Pancreas (tissue), 10 donors: ENCODE data around the gene PBRM1. TPM values are rescaled to one million over a fixed set of nuclear protein-coding genes. Genes with fewer than 3 reads are reported as not detected.
"Not testable (repeated sequence)": the region's sequence is repeated elsewhere in the genome, so short reads cannot be mapped to it uniquely, and the experiment has no call there.

Source experiments
- ATAC-seq, 4 donors: fragments of 200-7000 bp; cut with Tn5 transposase; one replicate each; pipeline versions ENCODE4 v1.8.0 to v1.9.1; 2020; ENCODE audit warnings: mild to moderate bottlenecking in 4 of 4, moderate library complexity in 4 of 4
- DNase-seq, 6 donors: peaks; one replicate each; pipeline ENCODE4 v3.0.0-alpha.2; 2020
- FAIRE-seq: peaks from 2 replicates; lab custom pipeline; 2012; peaks lifted over from hg19 to GRCh38; lab: Jason Lieb, UNC
- H3K27ac ChIP-seq, 4 donors: fragments of 200-600 bp; sonication (generic); 1 replicate in 3 of 4; 2 replicates in 1 of 4; pipeline versions ENCODE4 v1.5.0 to v1.8.0; 2020
- H3K27me3 ChIP-seq, 4 donors: fragments of 200-600 bp; one replicate each; pipeline ENCODE4 v1.8.0; 2021
- H3K36me3 ChIP-seq, 3 donors: fragments of 200-600 bp; sonication (generic) in 1 of 3; one replicate each; pipeline versions ENCODE4 v1.5.0 to v1.8.0; 2020 to 2021
- H3K4me1 ChIP-seq, 3 donors: fragments of 200-600 bp; one replicate each; pipeline ENCODE4 v1.8.0; 2021
- H3K4me3 ChIP-seq, 4 donors: fragments of 200-600 bp; sonication (generic) in 2 of 4; one replicate each; pipeline versions ENCODE4 v1.5.0 to v1.8.0; 2020 to 2021
- H3K9me3 ChIP-seq, 4 donors: fragments of 200-600 bp; one replicate each; pipeline ENCODE4 v1.8.0; 2021
- CTCF ChIP-seq, 4 donors: fragments of 200-600 bp; sonication (generic) in 3 of 4; IDR thresholded peaks; one replicate each; pipeline versions ENCODE4 v1.5.0 to v1.8.0; 2021; ENCODE audit warnings: antibody characterized with exemption in 4 of 4
- WGBS, 2 donors: extraction: QIAGEN DNeasy Blood & Tissue Kit; methylation state at CpG; one replicate each; pipeline ENCODE4 v1.1.7; 2013; 5-methylcytosine and 5-hydroxymethylcytosine counted together
- intact Hi-C, 3 donors: fragments of 100-400 bp; cut with DNase I; formaldehyde crosslinking; loops; one replicate each; pipeline versions ENCODE4 v1.11.1 to v1.14.2; 2022
- polyA plus RNA-seq, 2 donors: library from polyadenylated mRNA; stranded (reverse); fragments of 200-250 nt; gene quantifications; one replicate each; pipeline ENCODE4 v1.2.3, GENCODE V29; 2013
- total RNA-seq, 6 donors: library from RNA; stranded (reverse); fragmentation: NEBNext Ultra II Directional in 4 of 6; extraction: Animal tissue kit (Norgen Biotek cat#: 25700) in 4 of 6; gene quantifications; one replicate each; pipeline versions ENCODE4 v1.2.1 to v1.2.4, GENCODE V29; 2021 to 2023
- donor health status: healthy with polysubstance abuse.
- donor health status: DM: no; HTN: no; CAD: no; lungs with moderate emphysema.
- donor health status: DM: no; HTN: no; CAD: no.
- donor health status: control.
- donor health status: control.
- donor health status: Bipolar disorder and iron deficiency.
- donor health status: DM: yes; HTN: yes; CAD: no.
- donor health status: DM: no; HTN: no; CAD: no.
- donor health status: DM: no; HTN: no; CAD: no.
- donor health status: DM: yes; HTN: yes; CAD: no.

The PBRM1 gene
- total and polyA plus RNA-seq, 8 donors: 7.4 to 34.9 (median 22.5) TPM

- no peaks in the 10 kb centered on the region for H3K9me3 ChIP-seq
- H3K4me1 ChIP-seq: peaks cover 11 to 27% (median 11%) of the 10 kb centered on the region in 3 donors
- no peak for FAIRE-seq
- H3K27me3 ChIP-seq: no peaks in the 10 kb centered on the region
- no peak for ATAC-seq
- no peak for DNase-seq
- H3K36me3 ChIP-seq: peaks cover 0 to 30% (median 7%) of the 10 kb centered on the region in 3 donors
- no peak overlapping the region for H3K4me3 ChIP-seq
- H3K27ac ChIP-seq: no peak overlapping the region
- intact Hi-C loops: no loop called here
- no peak for TF ChIP-seq CTCF (IDR thresholded peaks at IDR 0.05)
- 95% methylated on average over 6 of the region's 6 CpGs for WGBS, 2 donors
Observed at GRCh38 chr3:52678265-52679198, 7.2 kb downstream of the PBRM1 start.

DNA sequence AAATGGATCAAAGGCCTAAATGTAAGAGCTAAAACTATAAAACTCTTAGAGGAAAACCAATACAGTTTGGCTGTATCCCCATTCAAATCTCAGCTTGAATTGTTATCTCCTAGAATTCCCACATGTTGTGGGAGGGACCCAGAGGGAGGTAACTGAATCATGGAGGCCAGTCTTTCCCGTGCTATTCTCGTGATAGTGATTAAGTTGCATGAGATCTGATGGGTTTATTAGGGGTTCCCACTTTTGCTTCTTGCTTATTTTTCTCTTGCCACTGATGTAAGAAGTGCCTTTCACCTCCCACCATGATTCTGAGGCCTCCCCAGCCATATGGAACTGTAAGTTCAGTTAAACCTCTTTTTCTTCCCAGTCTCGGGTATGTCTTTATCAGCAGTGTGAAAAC, 9.5 kb downstream of the PBRM1 start:
- DNase-seq, H3K9me3 ChIP-seq, intact Hi-C loops, H3K27me3 ChIP-seq, ATAC-seq, H3K4me3 ChIP-seq, H3K27ac ChIP-seq, FAIRE-seq: not testable (repeated sequence)
- Histone ChIP-seq H3K36me3 (peaks cover 0 to 30% (median 7%) of the 10 kb centered on the region in 3 donors), H3K4me1 (peaks cover 0 to 13% (median 11%) of the 10 kb centered on the region in 3 donors)
- WGBS, 2 donors: 49 to 52% methylated on average over 3 of the region's 3 CpGs

DNA sequence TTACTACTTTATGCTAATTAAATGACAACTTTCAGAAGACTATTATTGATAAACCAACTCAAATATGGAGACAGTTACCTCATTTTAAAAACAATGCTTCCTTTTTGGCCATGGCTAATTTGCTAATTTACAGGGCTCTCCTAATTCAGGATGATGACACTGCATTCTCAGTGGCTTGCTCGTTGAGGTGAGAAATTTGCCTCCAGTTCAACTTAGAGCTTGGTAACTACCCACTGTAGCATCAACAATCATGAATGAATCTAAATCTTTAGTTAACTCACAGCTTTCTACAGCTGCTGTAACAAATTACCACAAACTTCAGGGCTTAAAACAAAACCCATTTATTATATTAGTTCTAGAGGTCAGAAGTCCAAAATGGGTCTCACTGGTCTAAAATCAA, 14.0 kb downstream of the PBRM1 start:
- H3K9me3 ChIP-seq: no peaks in the 10 kb centered on the region
- 62 to 70% methylated on average over 1 of the region's 1 CpG for WGBS, 2 donors
- FAIRE-seq: no peak
- no peak overlapping the region for H3K4me3 ChIP-seq
- no peak for ATAC-seq
- peaks cover 0 to 19% (median 0%) of the 10 kb centered on the region in 3 donors for H3K36me3 ChIP-seq
- intact Hi-C loops: no loop called here
- no peaks in the 10 kb centered on the region for H3K27me3 ChIP-seq
- H3K4me1 ChIP-seq: no peaks in the 10 kb centered on the region
- H3K27ac ChIP-seq: no peak overlapping the region
- DNase-seq: no peak
- TF ChIP-seq CTCF (IDR thresholded peaks at IDR 0.05): no peak

GRCh38 chr3:52670621-52671521, 14.8 kb downstream of the PBRM1 start:
- FAIRE-seq (no peak), ATAC-seq (peak in 3 of 4 donors; percentile 52 to 83 (median 71)), DNase-seq (no peak)
- Histone ChIP-seq H3K4me1 (no peaks in the 10 kb centered on the region), H3K27ac (no peak overlapping the region), H3K4me3 (no peak overlapping the region), H3K9me3 (no peaks in the 10 kb centered on the region), H3K27me3 (no peaks in the 10 kb centered on the region), H3K36me3 (peaks cover 0 to 12% (median 0%) of the 10 kb centered on the region in 3 donors)
- 83 to 90% methylated on average over 9 of the region's 9 CpGs for WGBS, 2 donors
- intact Hi-C loops: no loop called here
- TF ChIP-seq CTCF (IDR thresholded peaks at IDR 0.05): no peak

DNA sequence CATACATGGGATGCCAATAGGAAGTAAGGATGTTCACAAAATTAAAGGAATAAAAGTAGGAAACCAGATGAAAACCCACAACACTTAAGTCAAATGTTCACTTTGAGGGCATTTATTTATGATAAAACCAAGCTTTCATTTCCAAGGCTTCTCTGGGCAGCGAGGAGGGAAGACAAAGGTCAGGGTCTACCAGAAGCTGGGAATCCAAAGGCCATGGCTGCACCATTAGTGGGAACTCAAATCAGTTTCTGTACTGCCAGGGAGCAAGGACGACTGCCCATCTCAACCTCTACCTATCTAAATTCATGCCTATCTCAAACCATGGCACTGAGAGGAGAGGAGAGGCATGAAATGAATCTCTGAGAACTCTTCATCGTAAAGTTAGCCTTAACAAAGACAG, 22.6 kb downstream of the PBRM1 start:
- Histone ChIP-seq H3K9me3 (no peaks in the 10 kb centered on the region), H3K36me3 (peaks cover 0 to 45% (median 13%) of the 10 kb centered on the region in 3 donors), H3K4me1 (no peaks in the 10 kb centered on the region), H3K4me3 (no peak overlapping the region), H3K27me3 (no peaks in the 10 kb centered on the region), H3K27ac (no peak overlapping the region)
- intact Hi-C loops: no loop called here
- FAIRE-seq (no peak), DNase-seq (no peak), ATAC-seq (no peak)
- TF ChIP-seq CTCF (IDR thresholded peaks at IDR 0.05): no peak
- WGBS, 2 donors: 68 to 79% methylated on average over 3 of the region's 3 CpGs
